ENCODE measurements around the gene DMRTC2.

GRCh38 chr19:41863209-41863931 lies 18.5 kb downstream of the DMRTC2 start:
- TF ChIP-seq POLR2AphosphoS5 (IDR thresholded peaks at IDR 0.05) = no peak
- TF ChIP-seq, protein P1, sequence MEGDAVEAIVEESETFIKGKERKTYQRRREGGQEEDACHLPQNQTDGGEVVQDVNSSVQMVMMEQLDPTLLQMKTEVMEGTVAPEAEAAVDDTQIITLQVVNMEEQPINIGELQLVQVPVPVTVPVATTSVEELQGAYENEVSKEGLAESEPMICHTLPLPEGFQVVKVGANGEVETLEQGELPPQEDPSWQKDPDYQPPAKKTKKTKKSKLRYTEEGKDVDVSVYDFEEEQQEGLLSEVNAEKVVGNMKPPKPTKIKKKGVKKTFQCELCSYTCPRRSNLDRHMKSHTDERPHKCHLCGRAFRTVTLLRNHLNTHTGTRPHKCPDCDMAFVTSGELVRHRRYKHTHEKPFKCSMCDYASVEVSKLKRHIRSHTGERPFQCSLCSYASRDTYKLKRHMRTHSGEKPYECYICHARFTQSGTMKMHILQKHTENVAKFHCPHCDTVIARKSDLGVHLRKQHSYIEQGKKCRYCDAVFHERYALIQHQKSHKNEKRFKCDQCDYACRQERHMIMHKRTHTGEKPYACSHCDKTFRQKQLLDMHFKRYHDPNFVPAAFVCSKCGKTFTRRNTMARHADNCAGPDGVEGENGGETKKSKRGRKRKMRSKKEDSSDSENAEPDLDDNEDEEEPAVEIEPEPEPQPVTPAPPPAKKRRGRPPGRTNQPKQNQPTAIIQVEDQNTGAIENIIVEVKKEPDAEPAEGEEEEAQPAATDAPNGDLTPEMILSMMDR (IDR thresholded peaks at IDR 0.05) = no peak
- no peak for TF ChIP-seq EP300 (IDR thresholded peaks at IDR 0.05)
